Lung (tissue), 12 donors: ENCODE data around the gene MC1R. TPM values are rescaled to one million over a fixed set of nuclear protein-coding genes. Genes with fewer than 3 reads are reported as not detected.
A peak's percentile ranks its signal among the peaks of the same experiment; 100 is the strongest.

Experiments
- ATAC-seq: fragments of 200-7000 bp; cut with Tn5 transposase; one replicate; pipeline ENCODE4 v1.9.1; 2020; ENCODE audit warnings: moderate number of reproducible peaks; ENCODE audit not compliant: insufficient read depth, low FRiP score
- DNase-seq, 3 donors: peaks; one replicate each; pipeline ENCODE4 v3.0.0-alpha.2; 2013 to 2017
- H3K27ac ChIP-seq, 2 donors: one replicate each; pipeline ENCODE4 v1.5.1; 2013; ENCODE audit warnings: mild to moderate bottlenecking in 2 of 2, moderate library complexity in 2 of 2, control low read depth in 1 of 2, inconsistent platforms in 1 of 2, low read depth in 1 of 2, low read length in 1 of 2
- H3K27me3 ChIP-seq, 3 donors: one replicate each; pipeline ENCODE4 v1.5.1; 2013; ENCODE audit warnings: low read length in 2 of 3; ENCODE audit not compliant: control insufficient read depth in 3 of 3, insufficient read depth in 3 of 3
- H3K36me3 ChIP-seq, 4 donors: one replicate each; pipeline ENCODE4 v1.5.1; 2013; ENCODE audit warnings: low read length in 4 of 4, mild to moderate bottlenecking in 1 of 4, moderate library complexity in 1 of 4; ENCODE audit not compliant: control insufficient read depth in 4 of 4, insufficient read depth in 4 of 4
- H3K4me1 ChIP-seq, 5 donors: one replicate each; pipeline ENCODE4 v1.5.1; 2013; ENCODE audit warnings: low read length in 5 of 5, mild to moderate bottlenecking in 2 of 5, moderate library complexity in 1 of 5; ENCODE audit not compliant: control insufficient read depth in 5 of 5, insufficient read depth in 5 of 5
- H3K4me3 ChIP-seq: one replicate; pipeline ENCODE4 v1.5.1; 2013; ENCODE audit warnings: mild to moderate bottlenecking, control low read depth, moderate library complexity
- H3K9ac ChIP-seq, 2 donors: one replicate each; pipeline ENCODE4 v1.5.1; 2013; ENCODE audit warnings: low read length in 2 of 2, control low read depth in 1 of 2; ENCODE audit not compliant: insufficient read depth in 1 of 2
- H3K9me3 ChIP-seq, 4 donors: one replicate each; pipeline ENCODE4 v1.5.1; 2013; ENCODE audit warnings: low read length in 3 of 4, mild to moderate bottlenecking in 1 of 4, moderate library complexity in 1 of 4; ENCODE audit not compliant: control insufficient read depth in 4 of 4, insufficient read depth in 3 of 4
- WGBS, 2 donors: extraction: QIAGEN DNeasy Blood & Tissue Kit; methylation state at CpG; one replicate each; pipeline ENCODE4 v1.1.7; 2013; 5-methylcytosine and 5-hydroxymethylcytosine counted together
- polyA plus RNA-seq, 2 donors: library from polyadenylated mRNA; stranded (reverse); fragments of 200-250 nt; gene quantifications; one replicate each; pipeline ENCODE4 v1.2.1, GENCODE V29; 2013
- total RNA-seq, 2 donors: library from RNA; depleted of rRNA in 1 of 2; stranded (reverse); fragments of >200 nt in 1 of 2; gene quantifications; one replicate each; pipeline ENCODE4 v1.2.1, GENCODE V29; 2014 to 2021
- TF ChIP-seq, protein P1 (sequence below): IDR thresholded peaks from 2 replicates; pipeline ENCODE4 v1.5.1; 2012; ENCODE audit warnings: mild to moderate bottlenecking; ENCODE audit errors: control extremely low read depth, extremely low read depth
- donor health status: control.
- donor health status: control.
- donor health status: Bipolar disorder and iron deficiency.
- donor health status: healthy.
- donor health status: DM: yes; HTN: yes; CAD: no.

The MC1R gene
- total and polyA plus RNA-seq, 4 donors = 2.9 to 7.1 (median 3.5) TPM

DNA sequence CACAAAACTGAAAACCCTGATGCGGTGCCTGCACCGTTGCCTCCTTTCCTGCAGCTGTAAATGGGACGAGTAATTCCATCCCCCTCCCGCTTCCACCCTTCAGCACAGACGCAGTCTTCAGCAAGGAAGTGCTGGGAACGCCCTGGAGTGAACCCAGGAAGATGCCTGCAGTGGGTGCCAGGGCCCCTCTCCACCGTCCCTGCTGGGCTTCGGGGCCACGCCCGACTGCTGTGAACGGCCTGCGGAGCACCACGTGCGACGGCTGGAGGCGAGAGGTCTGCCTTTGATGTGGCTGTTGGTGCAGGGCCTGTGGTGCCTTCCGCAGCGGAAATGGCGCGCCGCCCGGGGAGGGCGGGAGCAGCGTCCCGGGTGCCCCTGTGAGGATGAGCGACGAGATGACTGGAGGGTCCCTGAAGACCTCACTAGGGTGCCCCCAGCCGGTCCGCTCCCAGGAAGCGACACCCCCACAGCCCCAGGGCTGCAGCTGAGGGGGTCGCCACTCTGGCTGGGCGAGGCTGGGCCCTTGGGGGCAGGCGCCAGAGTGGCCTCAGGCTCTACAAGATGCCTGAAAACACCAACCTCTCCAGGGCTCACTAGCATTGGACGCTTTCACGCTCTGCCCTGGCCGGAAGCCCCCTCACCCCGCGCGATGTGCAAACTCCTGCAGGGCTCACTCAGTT is 749 bp upstream of the MC1R start:
- Histone ChIP-seq H3K9me3 (no peaks in the 10 kb centered on the region), H3K27ac (no peak overlapping the region), H3K4me3 (no peak overlapping the region), H3K4me1 (peaks cover 0 to 22% (median 9%) of the 10 kb centered on the region in 5 donors), H3K36me3 (peaks cover 0 to 9% (median 2%) of the 10 kb centered on the region in 4 donors), H3K27me3 (peaks cover 0 to 11% (median 9%) of the 10 kb centered on the region in 3 donors), H3K9ac (no peak overlapping the region)
- ATAC-seq (peak; percentile 20), DNase-seq (peak; percentile 67 to 87 (median 83))
- TF ChIP-seq, protein P1, sequence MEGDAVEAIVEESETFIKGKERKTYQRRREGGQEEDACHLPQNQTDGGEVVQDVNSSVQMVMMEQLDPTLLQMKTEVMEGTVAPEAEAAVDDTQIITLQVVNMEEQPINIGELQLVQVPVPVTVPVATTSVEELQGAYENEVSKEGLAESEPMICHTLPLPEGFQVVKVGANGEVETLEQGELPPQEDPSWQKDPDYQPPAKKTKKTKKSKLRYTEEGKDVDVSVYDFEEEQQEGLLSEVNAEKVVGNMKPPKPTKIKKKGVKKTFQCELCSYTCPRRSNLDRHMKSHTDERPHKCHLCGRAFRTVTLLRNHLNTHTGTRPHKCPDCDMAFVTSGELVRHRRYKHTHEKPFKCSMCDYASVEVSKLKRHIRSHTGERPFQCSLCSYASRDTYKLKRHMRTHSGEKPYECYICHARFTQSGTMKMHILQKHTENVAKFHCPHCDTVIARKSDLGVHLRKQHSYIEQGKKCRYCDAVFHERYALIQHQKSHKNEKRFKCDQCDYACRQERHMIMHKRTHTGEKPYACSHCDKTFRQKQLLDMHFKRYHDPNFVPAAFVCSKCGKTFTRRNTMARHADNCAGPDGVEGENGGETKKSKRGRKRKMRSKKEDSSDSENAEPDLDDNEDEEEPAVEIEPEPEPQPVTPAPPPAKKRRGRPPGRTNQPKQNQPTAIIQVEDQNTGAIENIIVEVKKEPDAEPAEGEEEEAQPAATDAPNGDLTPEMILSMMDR = no peak
- 0% methylated on average over 39 of the region's 39 CpGs for WGBS, 2 donors

DNA sequence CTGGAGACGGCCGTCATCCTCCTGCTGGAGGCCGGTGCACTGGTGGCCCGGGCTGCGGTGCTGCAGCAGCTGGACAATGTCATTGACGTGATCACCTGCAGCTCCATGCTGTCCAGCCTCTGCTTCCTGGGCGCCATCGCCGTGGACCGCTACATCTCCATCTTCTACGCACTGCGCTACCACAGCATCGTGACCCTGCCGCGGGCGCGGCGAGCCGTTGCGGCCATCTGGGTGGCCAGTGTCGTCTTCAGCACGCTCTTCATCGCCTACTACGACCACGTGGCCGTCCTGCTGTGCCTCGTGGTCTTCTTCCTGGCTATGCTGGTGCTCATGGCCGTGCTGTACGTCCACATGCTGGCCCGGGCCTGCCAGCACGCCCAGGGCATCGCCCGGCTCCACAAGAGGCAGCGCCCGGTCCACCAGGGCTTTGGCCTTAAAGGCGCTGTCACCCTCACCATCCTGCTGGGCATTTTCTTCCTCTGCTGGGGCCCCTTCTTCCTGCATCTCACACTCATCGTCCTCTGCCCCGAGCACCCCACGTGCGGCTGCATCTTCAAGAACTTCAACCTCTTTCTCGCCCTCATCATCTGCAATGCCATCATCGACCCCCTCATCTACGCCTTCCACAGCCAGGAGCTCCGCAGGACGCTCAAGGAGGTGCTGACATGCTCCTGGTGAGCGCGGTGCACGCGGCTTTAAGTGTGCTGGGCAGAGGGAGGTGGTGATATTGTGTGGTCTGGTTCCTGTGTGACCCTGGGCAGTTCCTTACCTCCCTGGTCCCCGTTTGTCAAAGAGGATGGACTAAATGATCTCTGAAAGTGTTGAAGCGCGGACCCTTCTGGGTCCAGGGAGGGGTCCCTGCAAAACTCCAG is 1.1 kb downstream of the MC1R start:
- Histone ChIP-seq H3K36me3 (no peaks in the 10 kb centered on the region), H3K9ac (no peak overlapping the region), H3K4me3 (no peak overlapping the region), H3K27ac (no peak overlapping the region), H3K4me1 (peaks cover 0 to 29% (median 9%) of the 10 kb centered on the region in 5 donors), H3K27me3 (peaks cover 4 to 21% (median 17%) of the 10 kb centered on the region in 3 donors), H3K9me3 (peaks cover 0 to 2% (median 0%) of the 10 kb centered on the region in 4 donors)
- TF ChIP-seq, protein P1 = no peak
- no peak for DNase-seq
- ATAC-seq = no peak
- 90 to 91% methylated on average over 51 to 52 of the region's 52 CpGs for WGBS, 2 donors

GRCh38 chr16:89920723-89921122 is 2.1 kb downstream of the MC1R start:
- Histone ChIP-seq H3K27me3 (peaks cover 4 to 24% (median 21%) of the 10 kb centered on the region in 3 donors), H3K27ac (no peak overlapping the region), H3K4me1 (peaks cover 0 to 32% (median 9%) of the 10 kb centered on the region in 5 donors), H3K9me3 (peaks cover 0 to 2% (median 0%) of the 10 kb centered on the region in 4 donors), H3K9ac (no peak overlapping the region), H3K4me3 (no peak overlapping the region), H3K36me3 (no peaks in the 10 kb centered on the region)
- WGBS, 2 donors = 34 to 40% methylated on average over 6 of the region's 6 CpGs
- DNase-seq (no peak), ATAC-seq (no peak)
- TF ChIP-seq, protein P1 = no peak
